Tibial nerve (tissue), 4 donors: Measurements from ENCODE around the gene DNM2. TPM values are rescaled to one million over a fixed set of nuclear protein-coding genes. Genes with fewer than 3 reads are reported as not detected.

Source experiments
- DNase-seq, 2 donors: peaks; one replicate each; pipeline ENCODE4 v3.0.0-alpha.2; 2019; ENCODE audit warnings: low spot score in 2 of 2
- H3K27ac ChIP-seq, 4 donors: fragments of 200-600 bp; sonication (generic) in 3 of 4; one replicate each; pipeline ENCODE4 v1.5.1; 2017 to 2019; ENCODE audit warnings: mild to moderate bottlenecking in 1 of 4
- H3K27me3 ChIP-seq, 2 donors: fragments of 200-600 bp; sonication (generic) in 1 of 2; one replicate each; pipeline versions ENCODE4 v1.5.1 to v1.6.0; 2017 to 2019
- H3K36me3 ChIP-seq, 3 donors: fragments of 200-600 bp; sonication (generic); one replicate each; pipeline ENCODE4 v1.5.1; 2018 to 2019
- H3K4me1 ChIP-seq, 4 donors: fragments of 200-600 bp; sonication (generic) in 3 of 4; one replicate each; pipeline ENCODE4 v1.5.1; 2017 to 2019
- H3K4me3 ChIP-seq, 4 donors: fragments of 200-600 bp; sonication (generic) in 3 of 4; one replicate each; pipeline ENCODE4 v1.5.1; 2017 to 2019; ENCODE audit warnings: mild to moderate bottlenecking in 1 of 4, moderate library complexity in 1 of 4
- H3K9me3 ChIP-seq, 4 donors: fragments of 200-600 bp; sonication (generic) in 3 of 4; one replicate each; pipeline ENCODE4 v1.5.1; 2017 to 2019
- CTCF ChIP-seq, 5 experiments: fragments of 200-600 bp in 3 of 5; fragments of 450-650 bp in 2 of 5; sonication (generic) in 3 of 5; IDR thresholded peaks; one replicate each; pipeline ENCODE4 v1.5.1; 2016 to 2019; ENCODE audit warnings: antibody characterized with exemption in 5 of 5, mild to moderate bottlenecking in 3 of 5, moderate library complexity in 2 of 5
- EP300 ChIP-seq, 2 donors: sonication (generic); formaldehyde crosslinking; IDR thresholded peaks; one replicate each; pipeline ENCODE4 v1.6.1; 2017; ENCODE audit warnings: antibody characterized with exemption in 2 of 2, mild to moderate bottlenecking in 1 of 2
- POLR2A ChIP-seq, 2 donors: fragments of 450-650 bp; IDR thresholded peaks; one replicate each; pipeline ENCODE4 v1.6.1; 2017; ENCODE audit warnings: antibody characterized with exemption in 2 of 2, mild to moderate bottlenecking in 2 of 2, moderate library complexity in 2 of 2
- WGBS, 2 donors: methylation state at CpG; one replicate each; pipeline ENCODE4 v1.1.5; 2018; 5-methylcytosine and 5-hydroxymethylcytosine counted together
- total RNA-seq, 4 donors: library from RNA; depleted of rRNA; stranded (reverse); fragments of >200 nt; gene quantifications; one replicate each; pipeline ENCODE4 v1.1.0, GENCODE V29; 2016

Gene DNM2
- total RNA-seq, 4 donors from 2014 or later: 99.4 to 220 (median 140) TPM

GRCh38 chr19:10682397-10683063 lies 35.3 kb upstream of the DNM2 start:
- Histone ChIP-seq H3K27me3 (no peaks in the 10 kb centered on the region), H3K27ac (no peak overlapping the region), H3K4me3 (no peak overlapping the region), H3K9me3 (no peaks in the 10 kb centered on the region), H3K36me3 (peaks cover 9 to 100% (median 66%) of the 10 kb centered on the region in 3 donors), H3K4me1 (peaks cover 0 to 6% (median 0%) of the 10 kb centered on the region in 4 donors)
- WGBS, 2 donors: 85 to 89% methylated on average over 10 to 12 of the region's 15 CpGs
- no peak for TF ChIP-seq POLR2A (IDR thresholded peaks at IDR 0.05)
- no peak for TF ChIP-seq EP300 (IDR thresholded peaks at IDR 0.05)
- no peak for TF ChIP-seq CTCF (IDR thresholded peaks at IDR 0.05)
- no peak for DNase-seq

- Histone ChIP-seq H3K4me3 (no peak overlapping the region), H3K9me3 (no peaks in the 10 kb centered on the region), H3K4me1 (peaks cover 0 to 6% (median 0%) of the 10 kb centered on the region in 4 donors), H3K27me3 (no peaks in the 10 kb centered on the region), H3K36me3 (peaks cover 9 to 100% (median 65%) of the 10 kb centered on the region in 3 donors), H3K27ac (no peak overlapping the region)
- 86 to 87% methylated on average over 14 to 15 of the region's 15 CpGs for WGBS, 2 donors
- DNase-seq: no peak
- TF ChIP-seq POLR2A (IDR thresholded peaks at IDR 0.05) (no peak), EP300 (IDR thresholded peaks at IDR 0.05) (no peak), CTCF (IDR thresholded peaks at IDR 0.05) (no peak)
Measured at GRCh38 chr19:10683064-10683426, 34.8 kb upstream of the DNM2 start.

GRCh38 chr19:10683582-10683981 lies 34.3 kb upstream of the DNM2 start:
- peaks cover 0 to 6% (median 0%) of the 10 kb centered on the region in 4 donors for H3K4me1 ChIP-seq
- H3K27ac ChIP-seq: no peak overlapping the region
- TF ChIP-seq POLR2A (IDR thresholded peaks at IDR 0.05): no peak
- 88 to 91% methylated on average over 21 of the region's 21 CpGs for WGBS, 2 donors
- no peak overlapping the region for H3K4me3 ChIP-seq
- H3K36me3 ChIP-seq: peaks cover 9 to 100% (median 61%) of the 10 kb centered on the region in 3 donors
- H3K27me3 ChIP-seq: no peaks in the 10 kb centered on the region
- no peaks in the 10 kb centered on the region for H3K9me3 ChIP-seq
- DNase-seq: no peak

GRCh38 chr19:10685210-10685609 lies 32.7 kb upstream of the DNM2 start:
- Histone ChIP-seq H3K27ac (no peak overlapping the region), H3K36me3 (peaks cover 2 to 100% (median 46%) of the 10 kb centered on the region in 3 donors), H3K27me3 (no peaks in the 10 kb centered on the region), H3K4me3 (no peak overlapping the region), H3K4me1 (peaks cover 0 to 6% (median 0%) of the 10 kb centered on the region in 4 donors), H3K9me3 (no peaks in the 10 kb centered on the region)
- no peak for DNase-seq
- WGBS, 2 donors: 71 to 75% methylated on average over 5 of the region's 5 CpGs
- TF ChIP-seq EP300 (IDR thresholded peaks at IDR 0.05) (no peak), CTCF (IDR thresholded peaks at IDR 0.05) (no peak), POLR2A (IDR thresholded peaks at IDR 0.05) (no peak)

GRCh38 chr19:10686193-10686592 lies 31.7 kb upstream of the DNM2 start:
- Histone ChIP-seq H3K4me1 (peaks cover 0 to 6% (median 0%) of the 10 kb centered on the region in 4 donors), H3K4me3 (no peak overlapping the region), H3K9me3 (no peaks in the 10 kb centered on the region), H3K27me3 (no peaks in the 10 kb centered on the region), H3K36me3 (peaks cover 0 to 100% (median 37%) of the 10 kb centered on the region in 3 donors), H3K27ac (peak overlapping the region in 1 of 4 donors; percentile 1)
- TF ChIP-seq POLR2A (IDR thresholded peaks at IDR 0.05) (no peak), CTCF (IDR thresholded peaks at IDR 0.05) (no peak), EP300 (IDR thresholded peaks at IDR 0.05) (no peak)
- DNase-seq: no peak
- WGBS, 2 donors: 78 to 81% methylated on average over 10 of the region's 10 CpGs
